Vagina (tissue), 2 donors: Measurements from ENCODE around the gene ZNF700.

Experiments
- CTCF ChIP-seq, 3 experiments: fragments of 450-650 bp in 2 of 3; fragments of 200-600 bp in 1 of 3; sonication (generic) in 1 of 3; IDR thresholded peaks; one replicate each; pipeline ENCODE4 v1.5.1; 2017 to 2019; ENCODE audit warnings: antibody characterized with exemption in 3 of 3, mild to moderate bottlenecking in 2 of 3, moderate library complexity in 2 of 3
- POLR2A ChIP-seq, 2 donors: fragments of 450-650 bp; IDR thresholded peaks; one replicate each; pipeline ENCODE4 v1.6.1; 2017; ENCODE audit warnings: antibody characterized with exemption in 2 of 2, mild to moderate bottlenecking in 2 of 2, moderate library complexity in 2 of 2
- POLR2AphosphoS5 ChIP-seq, 2 donors: sonication (generic); formaldehyde crosslinking; IDR thresholded peaks; one replicate each; pipeline ENCODE4 v1.9.0; 2017; ENCODE audit warnings: antibody characterized with exemption in 2 of 2, mild to moderate bottlenecking in 2 of 2, low read depth in 1 of 2; ENCODE audit not compliant: insufficient read depth in 1 of 2

- TF ChIP-seq CTCF (IDR thresholded peaks at IDR 0.05) (no peak), POLR2A (IDR thresholded peaks at IDR 0.05) (no peak), POLR2AphosphoS5 (IDR thresholded peaks at IDR 0.05; ENCODE audit: insufficient read depth in 1 of 2, low read depth in 1 of 2) (no peak)
Observed at GRCh38 chr19:11984986-11985385, 60.1 kb downstream of the ZNF700 start.
